H1 (cell line): Measurements from ENCODE around the gene SOX1. TPM values are rescaled to one million over a fixed set of nuclear protein-coding genes. Genes with fewer than 3 reads are reported as not detected.
A peak's percentile ranks its signal among the peaks of the same experiment; 100 is the strongest.

Experiments used
- CTCF ChIA-PET: fragments of 300-600 bp; sonication (Branson Sonifier 250); formaldehyde crosslinking; loops from one replicate; lab custom pipeline; 2021; ENCODE audit not compliant: partially characterized antibody; lab: Charles Lee
- POLR2A ChIA-PET: fragments of 300-600 bp; sonication (Branson Sonifier 250); formaldehyde crosslinking; loops from one replicate; lab custom pipeline; 2021; ENCODE audit warnings: inconsistent platforms; ENCODE audit not compliant: partially characterized antibody; lab: Charles Lee
- DNase-seq, 2 experiments: peaks; one replicate each; pipeline versions ENCODE4 v3.0.0 to v3.0.0-alpha.2; 2010 to 2022; ENCODE audit warnings: low spot score in 2 of 2, low read depth in 1 of 2, mixed read lengths in 1 of 2
- FAIRE-seq: peaks from 2 replicates; lab custom pipeline; 2011; peaks lifted over from hg19 to GRCh38; lab: Jason Lieb, UNC
- H2AFZ ChIP-seq: 2 replicates; pipeline ENCODE4 v1.8.1; 2012; ENCODE audit warnings: low read length, inconsistent platforms
- H2AK5ac ChIP-seq: 2 replicates; pipeline ENCODE4 v1.6.1; 2013; ENCODE audit warnings: low read depth, low read length
- H2BK120ac ChIP-seq: replicated peaks from 2 replicates; pipeline ENCODE3; 2013; ENCODE audit warnings: low read depth, low read length, inconsistent platforms
- H2BK12ac ChIP-seq: 2 replicates; pipeline ENCODE4 v1.6.1; 2013; ENCODE audit warnings: low read depth, low read length
- H2BK15ac ChIP-seq: 2 replicates; pipeline ENCODE4 v1.6.1; 2013; ENCODE audit warnings: low read length
- H2BK20ac ChIP-seq: 2 replicates; pipeline ENCODE4 v1.6.1; 2013; ENCODE audit warnings: low read length
- H2BK5ac ChIP-seq: 2 replicates; pipeline ENCODE4 v1.6.1; 2013; ENCODE audit warnings: low read depth, low read length
- H3K14ac ChIP-seq: 2 replicates; pipeline ENCODE4 v1.6.1; 2013; ENCODE audit warnings: inconsistent platforms; ENCODE audit not compliant: insufficient read length
- H3K18ac ChIP-seq: 2 replicates; pipeline ENCODE4 v1.6.1; 2013; ENCODE audit warnings: low read length; ENCODE audit errors: extremely low read depth
- H3K23ac ChIP-seq: 2 replicates; pipeline ENCODE4 v1.6.1; 2013; ENCODE audit warnings: inconsistent platforms; ENCODE audit not compliant: insufficient read length
- H3K23me2 ChIP-seq: 2 replicates; pipeline ENCODE4 v1.6.1; 2013; ENCODE audit warnings: low read depth, low read length
- H3K27ac ChIP-seq: 2 replicates; pipeline ENCODE4 v1.6.1; 2011; ENCODE audit warnings: low read depth, low read length, inconsistent platforms
- H3K27me3 ChIP-seq, 4 experiments: replicated peaks in 1 of 4; 1 replicate in 1 of 4; 2 replicates in 3 of 4; pipeline versions ENCODE4 v1.6.1 to v1.8.1; 2011 to 2013; ENCODE audit warnings: low read length in 3 of 4, mild to moderate bottlenecking in 3 of 4, inconsistent platforms in 2 of 4, mixed read lengths in 2 of 4, moderate library complexity in 1 of 4; ENCODE audit not compliant: control insufficient read depth in 3 of 4, insufficient read depth in 3 of 4; ENCODE audit errors: extremely low read depth in 1 of 4
- H3K36me3 ChIP-seq, 4 experiments: 2 replicates each; pipeline versions ENCODE4 v1.6.1 to v1.8.1; 2011 to 2013; ENCODE audit warnings: mild to moderate bottlenecking in 4 of 4, low read length in 3 of 4, moderate library complexity in 2 of 4, control low read depth in 1 of 4, inconsistent platforms in 1 of 4; ENCODE audit not compliant: insufficient read depth in 4 of 4, control insufficient read depth in 2 of 4
- H3K4ac ChIP-seq: replicated peaks from 2 replicates; pipeline ENCODE3; 2013; ENCODE audit warnings: low read length, low read depth, mixed read lengths, inconsistent platforms; ENCODE audit not compliant: insufficient read length
- H3K4me1 ChIP-seq, 4 experiments: replicated peaks in 1 of 4; 1 replicate in 1 of 4; 2 replicates in 3 of 4; pipeline versions ENCODE4 v1.6.1 to v1.8.1; 2011 to 2013; ENCODE audit warnings: low read length in 3 of 4, inconsistent platforms in 2 of 4, mixed read lengths in 1 of 4; ENCODE audit not compliant: insufficient read depth in 4 of 4, control insufficient read depth in 3 of 4
- H3K4me2 ChIP-seq, 2 experiments: 2 replicates each; pipeline versions ENCODE4 v1.6.1 to v1.8.1; 2011 to 2013; ENCODE audit warnings: low read depth in 2 of 2, low read length in 2 of 2, control low read depth in 1 of 2, inconsistent platforms in 1 of 2, mild to moderate bottlenecking in 1 of 2; ENCODE audit not compliant: insufficient read depth in 1 of 2
- H3K4me3 ChIP-seq, 4 experiments: fragments of 200-600, 300-600 bp in 1 of 4; sonication (generic), shearing (Covaris generic), sonication (Bioruptor Twin) in 1 of 4; 2 replicates each; pipeline versions ENCODE4 v1.5.1 to v1.8.1; 2011 to 2016; ENCODE audit warnings: low read length in 4 of 4, low read depth in 3 of 4, control low read depth in 2 of 4, inconsistent platforms in 2 of 4, mild to moderate bottlenecking in 2 of 4, mixed read lengths in 1 of 4, moderate library complexity in 1 of 4; ENCODE audit not compliant: insufficient read depth in 2 of 4; ENCODE audit errors: extremely low read depth in 1 of 4
- H3K56ac ChIP-seq: replicated peaks from 2 replicates; pipeline ENCODE3; 2013; ENCODE audit warnings: low read depth, mild to moderate bottlenecking, mixed read lengths, low read length, inconsistent platforms; ENCODE audit not compliant: insufficient read length
- H3K79me1 ChIP-seq: 2 replicates; pipeline ENCODE4 v1.6.1; 2013; ENCODE audit warnings: low read depth, low read length, control low read depth
- H3K79me2 ChIP-seq, 2 experiments: 2 replicates each; pipeline versions ENCODE4 v1.6.1 to v1.8.1; 2012 to 2013; ENCODE audit warnings: low read length in 2 of 2, mild to moderate bottlenecking in 2 of 2, inconsistent platforms in 1 of 2; ENCODE audit not compliant: insufficient read depth in 2 of 2, control insufficient read depth in 1 of 2
- H3K9ac ChIP-seq, 4 experiments: replicated peaks in 1 of 4; 1 replicate in 1 of 4; 2 replicates in 3 of 4; pipeline versions ENCODE4 v1.6.1 to v1.8.1; 2011 to 2013; ENCODE audit warnings: low read depth in 3 of 4, low read length in 3 of 4, control low read depth in 2 of 4, mild to moderate bottlenecking in 2 of 4, moderate library complexity in 2 of 4, inconsistent platforms in 1 of 4; ENCODE audit errors: extremely low read depth in 1 of 4
- H3K9me3 ChIP-seq, 2 experiments: 2 replicates each; pipeline versions ENCODE4 v1.6.1 to v1.8.1; 2012 to 2013; ENCODE audit warnings: mild to moderate bottlenecking in 2 of 2, moderate library complexity in 2 of 2, control low read depth in 1 of 2, inconsistent platforms in 1 of 2, low read depth in 1 of 2, low read length in 1 of 2, mixed read lengths in 1 of 2; ENCODE audit not compliant: insufficient read depth in 2 of 2
- H4K20me1 ChIP-seq, 2 experiments: replicated peaks in 1 of 2; 2 replicates each; pipeline versions ENCODE3 to v1.8.1; 2011 to 2013; ENCODE audit warnings: inconsistent platforms in 2 of 2, low read length in 2 of 2, mild to moderate bottlenecking in 1 of 2; ENCODE audit not compliant: insufficient read depth in 2 of 2, control insufficient read depth in 1 of 2
- H4K5ac ChIP-seq: 2 replicates; pipeline ENCODE4 v1.6.1; 2013; ENCODE audit warnings: low read length, low read depth, mixed read lengths, inconsistent platforms; ENCODE audit not compliant: insufficient read length
- H4K8ac ChIP-seq: 2 replicates; pipeline ENCODE4 v1.8.0; 2013; ENCODE audit warnings: mild to moderate bottlenecking, moderate library complexity, low read length, inconsistent platforms; ENCODE audit not compliant: insufficient read depth; ENCODE audit errors: extremely low read depth
- H4K91ac ChIP-seq: replicated peaks from 2 replicates; pipeline ENCODE3; 2013; ENCODE audit warnings: low read length, mixed read lengths, inconsistent platforms; ENCODE audit not compliant: insufficient read length
- EZH2 ChIP-seq: fragments of 200-600 bp; sonication (generic); IDR thresholded peaks from 2 replicates; pipeline ENCODE4 v1.7.1; 2012; ENCODE audit warnings: low read depth, mild to moderate bottlenecking, moderate library complexity, low read length, inconsistent platforms; ENCODE audit not compliant: severe bottlenecking
- KDM4A ChIP-seq: IDR thresholded peaks from one replicate; pipeline ENCODE4 v1.7.1; 2012; ENCODE audit warnings: low read depth, mild to moderate bottlenecking, moderate library complexity, low read length, inconsistent platforms; ENCODE audit not compliant: severe bottlenecking
- NANOG ChIP-seq: IDR thresholded peaks from 2 replicates; pipeline ENCODE4 v1.6.1; 2011; ENCODE audit warnings: low read length, low read depth, mild to moderate bottlenecking, inconsistent platforms; ENCODE audit not compliant: insufficient read depth, poor library complexity, severe bottlenecking
- RXRA ChIP-seq: IDR thresholded peaks from 2 replicates; pipeline ENCODE4 v1.6.1; 2011; ENCODE audit warnings: low read depth, mild to moderate bottlenecking, low read length, moderate library complexity; ENCODE audit not compliant: insufficient read depth
- SP1 ChIP-seq: IDR thresholded peaks from 2 replicates; pipeline ENCODE4 v1.6.1; 2011; ENCODE audit warnings: low read depth, low read length
- WGBS, 2 experiments: shearing (Covaris generic) in 1 of 2; methylation state at CpG; one replicate each; pipeline versions ENCODE4 v1.1.6 to v1.1.7; 2013 to 2015; ENCODE audit warnings: low lambda C conversion rate in 2 of 2, mixed read lengths in 2 of 2, inconsistent platforms in 1 of 2, low coverage in 1 of 2, missing lambda C conversion rate in 1 of 2; ENCODE audit not compliant: insufficient replicate concordance in 2 of 2, insufficient coverage in 1 of 2, insufficient read length in 1 of 2; ENCODE audit errors: extremely low coverage in 1 of 2, missing lambda C conversion rate in 1 of 2; 5-methylcytosine and 5-hydroxymethylcytosine counted together
- polyA plus RNA-seq, 7 experiments: library from polyadenylated mRNA; depleted of rRNA in 3 of 7; stranded (reverse) in 5 of 7; unstranded in 2 of 7; fragments of >200 nt in 5 of 7; fragments of 200-250 nt in 2 of 7; gene quantifications; 1 replicate in 5 of 7; 2 replicates in 1 of 7; 4 replicates in 1 of 7; pipeline versions ENCODE4 v1.2.1 to v1.2.3, GENCODE V29; 2011 to 2013; ENCODE audit warnings: missing spikeins in 2 of 7, mixed read lengths in 2 of 7
- total RNA-seq: library from RNA; stranded (reverse); fragmentation: NEBNext Ultra II Directional; extraction: Animal tissue kit (Norgen Biotek cat#: 25700); gene quantifications from 2 replicates; pipeline ENCODE4 v1.2.1, GENCODE V29; 2021
- TF ChIP-seq, protein P1 (sequence below), 3 experiments: IDR thresholded peaks; 1 replicate in 2 of 3; 2 replicates in 1 of 3; pipeline versions ENCODE4 v1.5.1 to v1.6.1; 2011; ENCODE audit warnings: low read length in 3 of 3, mild to moderate bottlenecking in 3 of 3, inconsistent platforms in 2 of 3, low read depth in 1 of 3, moderate library complexity in 1 of 3; ENCODE audit not compliant: insufficient read depth in 1 of 3; ENCODE audit errors: control extremely low read depth in 1 of 3

The SOX1 gene
- total and polyA plus RNA-seq, 2 of the 8 experiments (the other 6 are each of a cell fraction or from before 2014, with no cell fraction given): 0.03 to 0.09 TPM

DNA sequence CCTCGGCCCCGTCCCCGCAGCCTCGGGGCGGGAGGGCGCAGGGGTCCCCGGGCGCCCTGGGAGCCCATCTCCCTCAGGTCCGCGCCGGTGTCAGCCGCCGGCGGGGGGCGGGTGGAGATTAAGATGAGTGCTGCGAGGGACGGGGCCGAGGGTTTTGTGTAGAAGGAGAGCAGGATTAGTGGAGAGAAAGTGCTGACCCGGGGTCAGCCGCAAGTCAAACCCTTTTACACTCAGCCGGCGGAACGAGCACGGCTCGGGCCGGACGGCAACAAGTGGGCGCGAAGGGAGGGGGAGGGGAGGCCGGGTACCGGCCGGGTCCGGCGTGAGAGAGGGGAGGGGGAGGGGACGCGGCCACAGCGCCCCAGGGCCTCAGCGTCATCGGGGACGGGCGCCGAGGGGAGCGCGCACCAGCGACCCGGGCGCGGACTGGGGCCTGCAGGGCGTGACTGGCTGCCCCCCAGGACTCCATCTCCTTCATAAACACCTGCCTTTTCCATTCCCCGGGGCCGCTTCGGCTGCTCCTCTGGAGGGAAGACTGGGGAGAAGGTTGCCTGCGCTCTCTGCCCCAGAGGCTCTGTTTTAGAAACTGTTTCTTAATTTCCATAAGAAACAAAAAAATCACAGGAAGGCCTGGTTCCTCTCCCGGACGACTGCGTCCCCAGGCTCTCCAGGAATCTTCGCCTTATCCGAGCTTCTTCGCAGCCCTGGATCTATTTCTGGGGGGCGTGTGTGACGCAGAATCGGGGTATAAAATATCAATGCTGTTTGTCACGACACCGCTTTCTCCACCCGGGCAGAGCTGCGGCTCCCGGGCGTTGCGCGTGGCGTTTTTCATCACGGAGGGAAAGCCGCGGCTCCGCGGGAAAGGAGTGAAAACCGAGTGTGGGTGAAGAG is 6.5 kb downstream of the SOX1 start:
- Histone ChIP-seq H4K5ac (no peak overlapping the region), H3K23me2 (peaks cover 20% of the 10 kb centered on the region), H4K8ac (peak overlapping the region; percentile 95; the same call in 1 of the 2 replicates), H4K91ac (peak overlapping the region; percentile 53), H2BK20ac (no peak overlapping the region), H3K79me2 (no peaks in the 10 kb centered on the region), H2AFZ (no peak overlapping the region), H3K27ac (no peak overlapping the region), H3K4me1 (peaks cover 3 to 18% (median 11%) of the 10 kb centered on the region in 4 experiments), H2BK5ac (peak overlapping the region; percentile 44; the same call in 1 of the 2 replicates), H3K36me3 (peaks cover 0 to 6% (median 0%) of the 10 kb centered on the region in 4 experiments; a peak in 2 of 8 replicates), H3K18ac (peak overlapping the region; percentile 32; the same call in 1 of the 2 replicates), H3K4me3 (peak overlapping the region; percentile 33 to 70 (median 40)), H3K23ac (no peak overlapping the region), H3K56ac (no peak overlapping the region), H2BK12ac (0 out of 2 replicates have a peak overlapping the region, but pooled peaks have one; percentile 27), H3K9me3 (no peaks in the 10 kb centered on the region), H3K4me2 (peak overlapping the region; percentile 68 to 96), H2AK5ac (no peak overlapping the region), H3K79me1 (no peaks in the 10 kb centered on the region), H3K4ac (peak overlapping the region; percentile 59), H3K14ac (no peak overlapping the region), H3K27me3 (peaks cover 45 to 78% (median 71%) of the 10 kb centered on the region in 4 experiments), H2BK120ac (no peak overlapping the region), H4K20me1 (peaks cover 6 to 14% of the 10 kb centered on the region in 2 experiments), H2BK15ac (no peak overlapping the region), H3K9ac (no peak overlapping the region; a peak in 1 of 7 replicates)
- WGBS, 2 experiments: 3% methylated on average over 28 of the region's 77 CpGs; no CpG with 5 or more reads in 1 of the 2 experiments
- ChIA-PET POLR2A (interaction anchor here (1.6 to 3.4 kb wide), 3 partner anchors 11 to 30 kb away, joined by 3 to 25 read pairs (median 8); no protein-coding TSS in a partner anchor), CTCF (interaction anchor here (0.9 to 1.6 kb wide), 7 partner anchors 10 to 371 kb away, joined by 3 to 5 read pairs (median 3); no protein-coding TSS in a partner anchor)
- peak in 1 of 2 experiments; percentile 82 for DNase-seq
- FAIRE-seq: no peak
- TF ChIP-seq, protein P1, sequence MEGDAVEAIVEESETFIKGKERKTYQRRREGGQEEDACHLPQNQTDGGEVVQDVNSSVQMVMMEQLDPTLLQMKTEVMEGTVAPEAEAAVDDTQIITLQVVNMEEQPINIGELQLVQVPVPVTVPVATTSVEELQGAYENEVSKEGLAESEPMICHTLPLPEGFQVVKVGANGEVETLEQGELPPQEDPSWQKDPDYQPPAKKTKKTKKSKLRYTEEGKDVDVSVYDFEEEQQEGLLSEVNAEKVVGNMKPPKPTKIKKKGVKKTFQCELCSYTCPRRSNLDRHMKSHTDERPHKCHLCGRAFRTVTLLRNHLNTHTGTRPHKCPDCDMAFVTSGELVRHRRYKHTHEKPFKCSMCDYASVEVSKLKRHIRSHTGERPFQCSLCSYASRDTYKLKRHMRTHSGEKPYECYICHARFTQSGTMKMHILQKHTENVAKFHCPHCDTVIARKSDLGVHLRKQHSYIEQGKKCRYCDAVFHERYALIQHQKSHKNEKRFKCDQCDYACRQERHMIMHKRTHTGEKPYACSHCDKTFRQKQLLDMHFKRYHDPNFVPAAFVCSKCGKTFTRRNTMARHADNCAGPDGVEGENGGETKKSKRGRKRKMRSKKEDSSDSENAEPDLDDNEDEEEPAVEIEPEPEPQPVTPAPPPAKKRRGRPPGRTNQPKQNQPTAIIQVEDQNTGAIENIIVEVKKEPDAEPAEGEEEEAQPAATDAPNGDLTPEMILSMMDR (IDR thresholded peaks at IDR 0.05; ENCODE audit: control extremely low read depth in 1 of 3, insufficient read depth in 1 of 3, low read depth in 1 of 3, low read length in 3 of 3): no peak
- TF ChIP-seq SP1 (no peak), KDM4A (peak; percentile 17), RXRA (peak; percentile 88; the same call in 1 of the 2 replicates), NANOG (peak; percentile 3), EZH2 (peak; percentile 45)
